ENCODE measurements around the gene PPP1R9A.

GRCh38 chr7:95290166-95290830 lies 382.9 kb downstream of the PPP1R9A start:
- TF ChIP-seq POLR2A (IDR thresholded peaks at IDR 0.05) (no peak), CTCF (IDR thresholded peaks at IDR 0.05) (no peak), EP300 (IDR thresholded peaks at IDR 0.05) (no peak)

Data from tibial nerve (tissue), 4 donors.